GM18867 (cell line): Measurements from ENCODE around the gene ACAD8.
"Not testable (repeated sequence)": the region's sequence is repeated elsewhere in the genome, so short reads cannot be mapped to it uniquely, and the experiment has no call there.

Experiments used
- ATAC-seq: cut with Tn5 transposase; IDR thresholded peaks from one replicate; pipeline ENCODE4 v1.9.1; 2021; ENCODE audit warnings: mild to moderate bottlenecking, moderate library complexity; ENCODE audit not compliant: unreplicated experiment

Gene ACAD8

GRCh38 chr11:134238956-134239355 lies 14.4 kb upstream of the ACAD8 start:
- ATAC-seq, result no peak

GRCh38 chr11:134240592-134240991 lies 12.8 kb upstream of the ACAD8 start:
- no peak for ATAC-seq

GRCh38 chr11:134242376-134242775 lies 11.0 kb upstream of the ACAD8 start:
- no peak for ATAC-seq

- no peak for ATAC-seq
Measured at GRCh38 chr11:134243913-134244312, 9.5 kb upstream of the ACAD8 start.

GRCh38 chr11:134244593-134244992 lies 8.8 kb upstream of the ACAD8 start:
- ATAC-seq, result peak; percentile 86

- no peak for ATAC-seq
Measured at GRCh38 chr11:134245434-134245833, 7.9 kb upstream of the ACAD8 start.

- no peak for ATAC-seq
Measured at GRCh38 chr11:134246100-134246499, 7.3 kb upstream of the ACAD8 start.

- ATAC-seq, result no peak
Measured at GRCh38 chr11:134246678-134247077, 6.7 kb upstream of the ACAD8 start.

- no peak for ATAC-seq
Measured at GRCh38 chr11:134248910-134249480, 4.4 kb upstream of the ACAD8 start.

- no peak for ATAC-seq
Measured at GRCh38 chr11:134250246-134250645, 3.1 kb upstream of the ACAD8 start.

GRCh38 chr11:134250675-134251074 lies 2.7 kb upstream of the ACAD8 start:
- no peak for ATAC-seq

GRCh38 chr11:134252346-134253187 lies 801 bp upstream of the ACAD8 start:
- ATAC-seq, result no peak

- no peak for ATAC-seq
Measured at GRCh38 chr11:134254433-134255183, 1.2 kb downstream of the ACAD8 start.

GRCh38 chr11:134255184-134255561 lies 1.8 kb downstream of the ACAD8 start:
- ATAC-seq, result not testable (repeated sequence)

- no peak for ATAC-seq
Measured at GRCh38 chr11:134257101-134257500, 3.7 kb downstream of the ACAD8 start.

GRCh38 chr11:134258577-134258976 lies 5.2 kb downstream of the ACAD8 start:
- no peak for ATAC-seq

GRCh38 chr11:134260503-134260902 lies 7.1 kb downstream of the ACAD8 start:
- no peak for ATAC-seq

- no peak for ATAC-seq
Measured at GRCh38 chr11:134260983-134261382, 7.6 kb downstream of the ACAD8 start.

GRCh38 chr11:134261626-134262488 lies 8.5 kb downstream of the ACAD8 start:
- no peak for ATAC-seq

GRCh38 chr11:134264966-134265764 lies 11.8 kb downstream of the ACAD8 start:
- ATAC-seq, result no peak
